HG02885 (cell line): ENCODE measurements around the gene NTN5.
"Not testable (repeated sequence)": the region's sequence is repeated elsewhere in the genome, so short reads cannot be mapped to it uniquely, and the experiment has no call there.

Source experiments
- ATAC-seq: cut with Tn5 transposase; IDR thresholded peaks from one replicate; pipeline ENCODE4 v1.9.1; 2021; ENCODE audit warnings: mild to moderate bottlenecking; ENCODE audit not compliant: unreplicated experiment, poor library complexity

Gene NTN5

GRCh38 chr19:48698046-48698445 is 25.2 kb upstream of the NTN5 start:
- ATAC-seq: no peak

DNA sequence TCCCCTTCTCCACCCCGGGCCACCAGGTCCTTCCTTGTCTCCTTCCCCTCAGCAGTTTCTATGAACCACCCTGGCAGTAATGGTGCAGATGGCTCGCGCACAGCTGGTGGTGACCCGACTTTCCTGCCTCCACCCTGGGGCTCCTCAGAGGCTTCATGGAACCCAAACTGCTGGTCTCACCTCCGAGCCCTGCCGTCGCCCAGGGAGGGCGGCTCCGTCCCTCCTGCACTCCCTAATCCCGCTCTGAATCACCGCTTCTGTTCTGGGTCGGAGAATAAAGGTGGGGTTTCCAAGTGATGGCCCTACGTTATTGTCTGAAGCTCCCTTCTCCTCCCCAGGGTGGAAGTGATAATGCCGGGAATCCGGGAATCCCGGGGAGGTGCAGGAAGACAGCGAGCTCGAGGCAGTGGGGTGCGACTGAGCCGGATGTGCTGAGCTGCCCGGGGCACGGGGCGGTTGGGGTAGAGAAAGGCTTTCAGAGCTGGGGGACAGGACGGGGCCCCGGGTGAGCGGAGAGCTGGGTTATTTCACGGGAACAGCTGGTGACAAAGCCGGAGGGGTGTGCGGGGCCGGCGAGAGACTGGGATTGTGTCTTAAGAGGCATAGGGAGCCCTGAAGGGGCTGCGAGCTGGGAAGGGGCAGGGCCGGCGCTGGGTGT is 23.7 kb upstream of the NTN5 start:
- no peak for ATAC-seq

DNA sequence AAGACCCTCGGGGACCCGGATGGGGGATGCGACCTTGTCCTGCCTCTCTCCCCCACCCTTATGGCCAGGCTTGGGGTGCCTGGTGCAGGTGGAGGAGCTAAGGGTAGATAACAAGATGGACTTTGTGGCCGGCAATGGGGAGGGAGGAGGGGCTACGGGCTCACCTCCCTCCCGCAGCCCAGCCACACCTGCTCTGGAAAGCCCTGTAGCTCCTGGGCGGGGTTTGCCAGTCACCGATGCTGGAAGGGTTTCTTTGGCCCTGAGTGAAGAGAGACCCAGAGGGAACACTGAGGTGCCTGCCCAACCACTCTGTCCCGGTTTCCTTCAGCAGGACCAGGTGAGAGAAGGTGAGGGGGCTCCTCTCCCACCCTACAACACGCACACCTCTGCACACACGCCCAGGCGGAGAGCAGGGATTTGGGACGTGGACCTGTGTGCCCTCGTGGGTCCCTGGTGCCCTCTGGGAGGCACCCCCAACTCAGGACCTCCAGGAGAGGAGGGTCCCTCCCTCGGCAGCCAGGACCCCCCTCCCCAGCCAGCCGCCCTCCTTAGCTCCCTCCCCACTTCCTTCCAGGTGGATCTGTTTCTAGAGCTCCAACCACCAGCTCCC is 23.0 kb upstream of the NTN5 start, which contains the start of gene FUT2:
FUT2 (plus strand) TSS at position 229 of the 610 bp plus-strand sequence. CDS start 6,986 bp downstream, outside the sequence.
- no peak for ATAC-seq

DNA sequence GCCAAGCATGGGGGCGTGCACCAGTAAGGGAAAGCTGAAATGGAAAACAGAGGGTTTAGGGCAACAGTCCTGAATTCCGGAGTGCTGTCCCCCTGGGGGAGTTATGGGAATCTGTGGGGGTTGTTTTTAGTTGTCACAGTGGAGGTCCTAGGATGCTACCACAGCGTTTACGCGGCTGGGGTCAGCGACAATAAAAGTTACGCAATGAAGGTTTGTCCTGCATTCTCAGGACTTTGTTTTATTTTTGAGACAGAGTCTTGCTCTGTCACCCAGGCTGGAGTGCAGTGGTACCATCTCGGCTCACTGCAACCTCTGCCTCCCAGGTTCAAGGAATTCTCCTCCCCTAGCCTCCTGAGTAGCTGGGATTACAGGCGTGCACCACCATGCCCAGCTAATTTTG is 20.8 kb upstream of the NTN5 start:
- ATAC-seq: not testable (repeated sequence)

- no peak for ATAC-seq
Measured at GRCh38 chr19:48689449-48689848, 16.6 kb upstream of the NTN5 start.

GRCh38 chr19:48687776-48688175 is 15.0 kb upstream of the NTN5 start:
- ATAC-seq: no peak

GRCh38 chr19:48686637-48687036 is 13.8 kb upstream of the NTN5 start:
- ATAC-seq: not testable (repeated sequence)

- ATAC-seq: no peak
Measured at GRCh38 chr19:48686088-48686487, 13.3 kb upstream of the NTN5 start.

- no peak for ATAC-seq
Measured at GRCh38 chr19:48685583-48685982, 12.8 kb upstream of the NTN5 start.

DNA sequence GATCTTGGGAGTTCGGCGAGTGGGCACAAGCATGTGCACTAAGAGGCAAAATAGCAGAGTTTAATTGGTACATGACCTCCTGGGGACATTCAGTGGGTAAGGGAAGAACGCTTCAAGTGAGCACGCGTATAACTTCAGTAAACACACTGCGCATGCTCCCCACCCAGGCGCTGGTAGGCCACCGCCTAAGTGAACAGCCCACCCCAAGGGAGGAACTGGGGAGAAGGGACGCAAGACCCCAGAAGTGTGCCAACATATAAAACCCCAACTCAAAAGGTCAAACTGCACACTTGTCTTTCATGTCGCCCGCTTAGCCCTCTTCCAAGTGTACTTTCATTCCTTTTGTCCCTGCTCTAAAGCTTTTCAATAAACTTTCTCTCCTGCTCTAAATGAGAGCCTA is 10.5 kb upstream of the NTN5 start:
- ATAC-seq: no peak

- ATAC-seq: no peak
Measured at GRCh38 chr19:48681127-48681470, 8.3 kb upstream of the NTN5 start.

DNA sequence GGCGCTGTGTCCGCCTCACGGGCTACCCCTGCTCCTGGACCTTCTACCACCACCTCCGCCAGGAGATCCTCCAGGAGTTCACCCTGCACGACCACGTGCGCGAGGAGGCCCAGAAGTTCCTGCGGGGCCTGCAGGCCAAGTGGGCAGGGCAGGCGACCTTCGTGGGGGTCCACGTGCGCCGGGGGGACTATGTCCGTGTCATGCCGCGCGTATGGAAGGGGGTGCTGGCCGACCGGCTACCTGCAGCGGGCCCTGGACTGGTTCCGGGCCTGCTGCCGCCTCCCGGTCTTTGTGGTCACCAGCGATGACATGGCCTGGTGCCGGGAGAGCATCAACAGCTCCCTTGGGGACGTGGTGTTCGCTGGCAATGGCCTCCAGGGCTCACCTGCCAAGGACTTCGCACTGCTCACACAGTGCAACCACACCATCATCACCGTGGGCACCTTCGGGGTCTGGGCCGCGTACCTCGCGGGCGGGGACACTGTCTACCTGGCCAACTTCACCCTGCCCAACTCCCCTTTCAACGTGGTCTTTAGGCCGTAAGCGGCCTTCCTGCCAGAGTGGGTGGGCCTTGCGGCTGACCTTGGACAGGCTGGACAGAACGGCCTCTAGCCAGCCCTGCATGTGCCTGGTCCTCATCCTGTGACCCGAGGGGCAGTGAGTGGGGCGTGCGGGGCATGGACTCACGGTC is 7.8 kb upstream of the NTN5 start:
- no peak for ATAC-seq

- ATAC-seq: not testable (repeated sequence)
Measured at GRCh38 chr19:48680006-48680405, 7.2 kb upstream of the NTN5 start.

GRCh38 chr19:48678201-48678600 is 5.4 kb upstream of the NTN5 start:
- no peak for ATAC-seq

DNA sequence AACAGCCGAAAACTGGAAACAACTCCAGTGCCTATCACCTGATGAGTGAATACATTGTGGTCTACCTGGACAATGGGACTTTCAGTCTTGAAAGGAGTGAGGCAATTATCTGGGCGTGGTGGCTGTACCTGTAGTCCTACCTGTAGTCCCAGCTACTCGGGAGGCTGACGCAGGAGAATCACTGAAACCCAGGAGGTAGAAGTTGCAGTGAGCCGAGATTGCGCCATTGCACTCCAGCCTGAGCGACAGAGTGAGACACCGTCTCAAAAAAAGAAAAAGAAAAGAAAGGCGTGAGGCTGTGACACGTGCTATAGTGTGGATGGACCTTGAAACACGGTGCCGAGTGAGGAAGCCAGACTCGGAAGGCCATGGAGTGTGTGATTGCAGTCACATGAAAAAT is 4.1 kb upstream of the NTN5 start:
- ATAC-seq: no peak

- ATAC-seq: no peak
Measured at GRCh38 chr19:48676487-48676886, 3.7 kb upstream of the NTN5 start.

DNA sequence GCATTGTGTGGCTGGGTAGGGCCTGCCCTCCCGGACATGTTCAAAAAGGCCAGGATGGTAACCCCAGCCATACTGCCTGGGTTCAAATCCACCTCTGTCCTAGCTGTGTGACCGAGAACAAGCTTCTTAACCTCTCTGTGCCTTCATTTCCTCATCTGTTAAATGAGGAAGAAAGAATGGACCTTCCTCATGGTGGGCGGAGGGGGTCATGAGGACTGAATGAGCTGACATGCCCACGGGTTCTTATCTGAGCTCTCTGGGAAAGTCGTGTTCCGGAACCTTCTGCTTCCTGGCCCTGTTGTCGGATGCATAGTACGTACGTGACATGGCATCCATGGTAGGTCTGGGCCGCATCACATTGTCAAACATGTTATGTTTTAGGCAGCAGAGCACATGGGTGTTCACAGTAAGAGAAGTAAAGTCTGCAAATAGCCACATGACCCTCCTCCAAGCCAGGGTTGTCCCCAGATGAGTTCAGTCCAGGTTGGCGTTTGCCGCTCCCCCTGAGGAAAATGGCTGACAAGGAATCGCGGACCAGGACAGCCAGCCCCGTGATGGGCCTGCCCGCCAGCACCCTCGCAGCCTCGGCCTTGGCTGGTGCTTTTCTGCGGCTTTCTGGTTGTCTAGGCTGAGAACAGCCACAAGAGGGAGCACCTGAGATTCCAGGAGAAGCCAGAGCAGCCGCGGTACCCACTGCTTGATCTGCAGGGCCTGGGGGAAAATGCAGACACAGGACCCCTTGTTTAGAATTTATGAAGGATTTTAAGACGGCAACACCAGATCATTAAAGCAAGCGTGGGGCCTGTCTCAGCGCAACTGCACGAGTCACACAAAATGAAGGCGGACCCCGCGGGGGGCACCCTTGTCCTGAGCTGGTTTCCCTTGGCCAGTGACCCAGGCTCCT is 2.4 kb upstream of the NTN5 start:
- ATAC-seq: no peak

- ATAC-seq: no peak
Measured at GRCh38 chr19:48674216-48674809, 1.5 kb upstream of the NTN5 start.

GRCh38 chr19:48673436-48674100 is 751 bp upstream of the NTN5 start:
- no peak for ATAC-seq
